GM21717 (cell line): Measurements from ENCODE around the gene GLRB.
"Not testable (repeated sequence)": the region's sequence is repeated elsewhere in the genome, so short reads cannot be mapped to it uniquely, and the experiment has no call there.

Experiments used
- ATAC-seq: cut with Tn5 transposase; IDR thresholded peaks from one replicate; pipeline ENCODE4 v1.9.1; 2021; ENCODE audit warnings: mild to moderate bottlenecking, moderate library complexity; ENCODE audit not compliant: unreplicated experiment

Gene GLRB

GRCh38 chr4:157121401-157121800, 45.5 kb downstream of the GLRB start:
- no peak for ATAC-seq

- ATAC-seq: no peak
Observed at GRCh38 chr4:157127571-157127970, 51.6 kb downstream of the GLRB start.

- no peak for ATAC-seq
Observed at GRCh38 chr4:157128395-157128794, 52.4 kb downstream of the GLRB start.

- no peak for ATAC-seq
Observed at GRCh38 chr4:157141976-157142375, 66.0 kb downstream of the GLRB start.

- no peak for ATAC-seq
Observed at GRCh38 chr4:157143369-157143768, 67.4 kb downstream of the GLRB start.

GRCh38 chr4:157151711-157152110, 75.8 kb downstream of the GLRB start:
- ATAC-seq: no peak

- no peak for ATAC-seq
Observed at GRCh38 chr4:157165935-157166610, 90.1 kb downstream of the GLRB start.

GRCh38 chr4:157170321-157170720, 94.4 kb downstream of the GLRB start:
- no peak for ATAC-seq

- ATAC-seq: no peak
Observed at GRCh38 chr4:157172011-157172410, 96.1 kb downstream of the GLRB start.

GRCh38 chr4:157180268-157180667, 104.3 kb downstream of the GLRB start:
- ATAC-seq: not testable (repeated sequence)

- no peak for ATAC-seq
Observed at GRCh38 chr4:157184300-157184699, 108.3 kb downstream of the GLRB start.

- no peak for ATAC-seq
Observed at GRCh38 chr4:157185363-157185762, 109.4 kb downstream of the GLRB start.

GRCh38 chr4:157195374-157195773, 119.4 kb downstream of the GLRB start:
- no peak for ATAC-seq

- ATAC-seq: no peak
Observed at GRCh38 chr4:157196046-157196445, 120.1 kb downstream of the GLRB start.

GRCh38 chr4:157204634-157205244, 128.8 kb downstream of the GLRB start:
- peak; percentile 71 for ATAC-seq

- ATAC-seq: no peak
Observed at GRCh38 chr4:157217708-157218107, 141.8 kb downstream of the GLRB start.

- no peak for ATAC-seq
Observed at GRCh38 chr4:157219711-157220370, 143.9 kb downstream of the GLRB start.

GRCh38 chr4:157220371-157220881, 144.5 kb downstream of the GLRB start, which contains the start of gene GRIA2:
Gene GRIA2, plus strand, starts transcription at chr4:157220728. Its CDS starts 315 bp downstream, at chr4:157221043.
- no peak for ATAC-seq

- no peak for ATAC-seq
Observed at GRCh38 chr4:157221426-157221894, 145.5 kb downstream of the GLRB start.
